Mammary microvascular endothelial cell (primary cell): ENCODE results near the gene KRTAP15-1. TPM values are rescaled to one million over a fixed set of nuclear protein-coding genes. Genes with fewer than 3 reads are reported as not detected.

ENCODE experiments used
- total RNA-seq: library from RNA; depleted of rRNA; stranded (reverse); fragments of >200 nt; gene quantifications from 2 replicates; pipeline ENCODE4 v1.2.3, GENCODE V29; 2015

The KRTAP15-1 gene
- not detected in 2 replicates for total RNA-seq

GRCh38 chr21:30439975-30440374 is at the start of gene KRTAP15-1:
KRTAP15-1 (plus strand) TSS chr21:30440275; CDS start chr21:30440328, 53 bp downstream.

DNA sequence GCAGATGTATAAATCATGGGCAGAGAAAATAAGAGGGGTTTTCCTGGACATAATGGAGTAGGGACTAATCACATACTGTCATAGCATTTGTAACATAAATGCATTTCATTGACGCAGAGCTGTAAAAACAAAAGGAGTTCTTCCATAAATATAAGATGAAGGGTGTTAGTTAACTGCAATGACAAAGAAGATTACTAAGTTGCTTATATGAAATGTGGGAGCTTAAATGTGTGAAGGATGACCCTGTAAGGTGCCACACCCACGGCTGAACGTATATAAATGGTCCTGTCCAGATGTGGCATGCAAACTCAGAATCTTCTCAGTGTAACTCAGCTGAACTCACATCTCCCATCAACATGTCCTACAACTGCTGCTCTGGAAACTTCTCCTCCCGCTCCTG is 44.3 kb upstream of the KRTAP15-1 start, which contains the start of gene KRTAP13-1:
Gene KRTAP13-1, plus strand, starts transcription at position 301 of the 400 bp plus-strand sequence. Its CDS starts 56 bp downstream, at position 357.

DNA sequence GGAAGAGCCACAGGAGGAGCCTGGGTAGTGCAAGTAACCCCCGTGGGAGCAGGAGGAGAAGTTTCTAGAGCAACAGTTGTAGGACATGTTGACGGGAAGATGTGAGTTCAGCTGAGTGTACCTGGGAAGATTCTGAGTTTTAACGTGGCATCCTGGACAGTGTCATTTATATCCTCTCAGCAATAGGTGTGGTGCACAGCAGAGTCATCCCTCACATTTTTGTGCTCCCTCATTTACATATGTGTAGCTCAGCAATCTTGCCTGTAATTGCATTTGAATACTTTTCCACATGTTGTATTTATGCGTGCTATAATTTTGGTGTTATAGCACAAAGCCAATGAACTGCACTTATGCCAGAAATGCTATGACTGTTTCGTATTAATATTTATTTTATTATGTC is 14.2 kb upstream of the KRTAP15-1 start, which contains the start of gene KRTAP13-3:
Gene KRTAP13-3, minus strand, starts transcription at position 101 of the 400 bp plus-strand sequence. Its CDS starts 14 bp downstream, at position 87.

DNA sequence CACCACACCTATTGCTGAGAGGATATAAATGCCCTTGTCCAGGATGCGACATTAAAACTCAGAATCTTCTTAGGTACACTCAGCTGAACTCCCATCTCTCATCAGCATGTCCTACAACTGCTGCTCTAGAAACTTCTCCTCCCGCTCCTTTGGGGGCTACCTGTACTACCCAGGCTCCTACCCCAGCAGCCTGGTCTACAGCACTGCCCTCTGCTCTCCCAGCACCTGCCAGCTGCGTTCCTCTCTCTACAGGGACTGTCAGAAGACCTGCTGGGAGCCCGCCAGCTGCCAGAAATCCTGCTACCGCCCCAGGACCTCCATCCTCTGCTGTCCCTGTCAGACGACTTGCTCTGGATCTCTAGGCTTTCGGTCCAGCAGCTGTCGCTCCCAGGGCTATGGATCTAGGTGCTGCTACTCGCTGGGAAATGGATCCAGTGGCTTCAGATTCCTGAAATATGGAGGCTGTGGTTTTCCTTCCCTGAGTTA is 9.9 kb upstream of the KRTAP15-1 start, which contains the start of gene KRTAP13-4:
Gene KRTAP13-4, plus strand, starts transcription at position 51 of the 486 bp plus-strand sequence. Its CDS starts 56 bp downstream, at position 107.

DNA sequence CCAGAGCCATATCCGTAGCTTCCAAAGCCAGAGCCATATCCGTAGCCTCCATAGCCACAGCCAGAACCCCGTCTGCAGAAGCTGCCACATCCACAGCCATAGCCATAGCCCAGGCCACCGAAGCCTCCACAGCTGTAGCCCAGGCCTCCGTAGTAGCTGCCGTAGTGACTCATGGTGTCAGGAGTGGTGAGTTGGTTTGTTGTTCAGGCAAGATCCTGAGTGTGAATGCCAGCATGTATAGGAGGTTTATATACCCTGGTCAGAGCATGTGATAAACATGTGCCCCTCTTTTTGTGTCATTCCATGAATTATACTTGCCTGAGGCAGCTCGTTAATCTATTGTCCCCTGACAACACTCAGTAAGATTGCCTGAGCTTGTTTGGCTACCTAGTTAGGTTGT is 40.1 kb downstream of the KRTAP15-1 start, which contains the start of gene KRTAP19-1:
Gene KRTAP19-1, minus strand, starts transcription at position 223 of the 400 bp plus-strand sequence. Its CDS starts 50 bp downstream, at position 173.

GRCh38 chr21:30487336-30487735 is 47.3 kb downstream of the KRTAP15-1 start, which contains the start of gene KRTAP19-2:
KRTAP19-2 (minus strand) TSS chr21:30487436; CDS start chr21:30487348, 88 bp downstream.

Other genes starting within 250 kb of the KRTAP15-1 start
- not detected in 2 replicates for gene CLDN8, start 224.2 kb upstream of the KRTAP15-1 start, total RNA-seq
- gene KRTAP24-1, start 157.3 kb upstream of the KRTAP15-1 start, total RNA-seq = not detected in 2 replicates
- gene KRTAP25-1, start 150.8 kb upstream of the KRTAP15-1 start, total RNA-seq = not detected in 2 replicates
- gene KRTAP26-1, start 120.0 kb upstream of the KRTAP15-1 start, total RNA-seq = not detected in 2 replicates
- gene KRTAP27-1, start 102.6 kb upstream of the KRTAP15-1 start, total RNA-seq = not detected in 2 replicates
- not detected in 2 replicates for gene KRTAP23-1, start 91.7 kb upstream of the KRTAP15-1 start, total RNA-seq
- gene KRTAP13-2, start 68.0 kb upstream of the KRTAP15-1 start, total RNA-seq = not detected in 2 replicates
- gene KRTAP13-1, start 44.2 kb upstream of the KRTAP15-1 start, total RNA-seq = not detected in 2 replicates
- gene KRTAP13-3, start 14.3 kb upstream of the KRTAP15-1 start, total RNA-seq = not detected in 2 replicates
- not detected in 2 replicates for gene KRTAP13-4, start 10.1 kb upstream of the KRTAP15-1 start, total RNA-seq
- gene KRTAP19-1, start 40.1 kb downstream of the KRTAP15-1 start, total RNA-seq = not detected in 2 replicates
- not detected in 2 replicates for gene KRTAP19-2, start 47.2 kb downstream of the KRTAP15-1 start, total RNA-seq
- not detected in 2 replicates for gene KRTAP19-3, start 51.7 kb downstream of the KRTAP15-1 start, total RNA-seq
- not detected in 2 replicates for gene KRTAP19-4, start 56.9 kb downstream of the KRTAP15-1 start, total RNA-seq
- gene KRTAP19-5, start 61.9 kb downstream of the KRTAP15-1 start, total RNA-seq = not detected in 2 replicates
- not detected in 2 replicates for gene KRTAP19-6, start 101.6 kb downstream of the KRTAP15-1 start, total RNA-seq
- not detected in 2 replicates for gene KRTAP19-7, start 121.0 kb downstream of the KRTAP15-1 start, total RNA-seq
- gene KRTAP22-2, start 150.1 kb downstream of the KRTAP15-1 start, total RNA-seq = not detected in 2 replicates
- gene KRTAP6-3, start 152.2 kb downstream of the KRTAP15-1 start, total RNA-seq = not detected in 2 replicates
- gene KRTAP6-2, start 158.6 kb downstream of the KRTAP15-1 start, total RNA-seq = not detected in 2 replicates
- gene KRTAP22-1, start 160.8 kb downstream of the KRTAP15-1 start, total RNA-seq = not detected in 2 replicates
- gene KRTAP6-1, start 173.7 kb downstream of the KRTAP15-1 start, total RNA-seq = not detected in 2 replicates
- not detected in 2 replicates for gene KRTAP20-1, start 176.2 kb downstream of the KRTAP15-1 start, total RNA-seq
- gene KRTAP20-4, start 180.4 kb downstream of the KRTAP15-1 start, total RNA-seq = not detected in 2 replicates
- gene KRTAP20-2, start 194.9 kb downstream of the KRTAP15-1 start, total RNA-seq = not detected in 2 replicates
- not detected in 2 replicates for gene KRTAP20-3, start 202.6 kb downstream of the KRTAP15-1 start, total RNA-seq